ENCODE data around the gene TMEM61.

DNA sequence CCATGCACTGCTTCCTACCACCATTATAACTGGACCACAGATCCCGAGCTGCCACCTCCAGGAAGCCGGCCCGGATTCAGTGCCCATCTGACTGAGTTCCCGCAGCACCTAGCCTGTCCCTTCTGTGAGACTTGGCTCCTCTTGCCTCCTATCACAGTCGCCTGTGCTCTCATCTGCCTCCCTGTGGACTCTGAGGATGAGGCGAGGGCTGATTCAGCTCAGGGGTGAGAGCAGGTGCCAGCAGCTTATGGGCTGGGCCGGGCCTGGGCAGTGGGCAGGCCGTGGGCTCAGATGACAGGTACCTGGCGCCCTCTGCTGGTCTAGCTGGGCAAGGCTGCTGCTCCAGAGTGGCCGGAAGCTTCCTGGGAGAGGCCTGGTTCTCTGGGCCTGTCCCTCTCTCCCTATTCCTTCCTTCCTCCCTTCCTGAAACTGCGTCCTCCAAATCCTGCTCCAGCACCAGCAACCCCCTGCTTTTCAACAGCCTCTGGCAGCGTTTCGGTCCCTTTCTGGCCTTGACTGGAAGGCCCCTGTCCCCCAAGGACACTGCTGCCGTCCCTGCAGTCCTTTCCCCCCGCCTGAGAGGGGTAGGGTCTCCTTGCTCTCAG is 41.6 kb downstream of the TMEM61 start:
- TF ChIP-seq POLR2AphosphoS5 (IDR thresholded peaks at IDR 0.05; ENCODE audit: borderline replicate concordance, low read depth, low read length) (no peak), FOXP2 (optimal IDR thresholded peaks at IDR 0.05; ENCODE audit: control extremely low read depth, extremely low read length, insufficient read depth) (no peak), EZH2 (IDR thresholded peaks at IDR 0.05) (no peak)
